ENCODE results near the gene GPN1. TPM values are rescaled to one million over a fixed set of nuclear protein-coding genes. Genes with fewer than 3 reads are reported as not detected.

The GPN1 gene
- total RNA-seq, 1 donor from 2014 or later, result 63.9 TPM

DNA sequence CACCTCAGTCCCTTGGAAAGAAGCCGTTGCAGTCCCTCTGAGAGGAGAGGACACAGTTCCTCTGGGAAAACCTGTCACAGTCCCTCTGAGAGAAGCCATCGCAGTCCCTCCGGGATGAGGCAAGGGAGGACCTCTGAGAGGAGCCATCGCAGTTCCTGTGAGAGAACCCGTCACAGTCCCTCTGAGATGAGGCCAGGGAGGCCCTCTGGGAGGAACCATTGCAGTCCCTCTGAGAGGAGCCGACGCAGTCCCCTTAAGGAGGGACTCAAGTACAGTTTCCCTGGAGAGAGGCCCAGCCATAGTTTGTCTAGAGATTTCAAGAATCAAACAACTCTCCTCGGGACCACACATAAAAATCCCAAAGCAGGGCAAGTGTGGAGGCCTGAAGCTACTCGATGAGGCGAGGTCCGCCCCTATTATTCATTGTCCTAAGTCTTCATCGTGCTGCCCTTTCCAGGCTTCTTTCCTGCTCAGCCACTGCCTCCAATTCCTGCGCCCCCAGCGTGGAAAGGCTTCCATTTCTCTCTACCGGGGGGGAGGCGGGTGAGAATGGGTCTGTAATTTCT lies 46.6 kb upstream of the GPN1 start:
- peaks cover 3% of the 10 kb centered on the region for H3K9me3 ChIP-seq (ENCODE audit: insufficient read depth, low read depth, low read length)
- peaks cover 13% of the 10 kb centered on the region for H3K36me3 Mint-ChIP-seq (ENCODE audit: low read depth, unreplicated experiment)
- H3K4me2 ChIP-seq (ENCODE audit: low read length), result peak overlapping the region; percentile 97
- no peak for TF ChIP-seq EZH2 (IDR thresholded peaks at IDR 0.05; ENCODE audit: insufficient read depth, low read length)
- TF ChIP-seq, protein P1, sequence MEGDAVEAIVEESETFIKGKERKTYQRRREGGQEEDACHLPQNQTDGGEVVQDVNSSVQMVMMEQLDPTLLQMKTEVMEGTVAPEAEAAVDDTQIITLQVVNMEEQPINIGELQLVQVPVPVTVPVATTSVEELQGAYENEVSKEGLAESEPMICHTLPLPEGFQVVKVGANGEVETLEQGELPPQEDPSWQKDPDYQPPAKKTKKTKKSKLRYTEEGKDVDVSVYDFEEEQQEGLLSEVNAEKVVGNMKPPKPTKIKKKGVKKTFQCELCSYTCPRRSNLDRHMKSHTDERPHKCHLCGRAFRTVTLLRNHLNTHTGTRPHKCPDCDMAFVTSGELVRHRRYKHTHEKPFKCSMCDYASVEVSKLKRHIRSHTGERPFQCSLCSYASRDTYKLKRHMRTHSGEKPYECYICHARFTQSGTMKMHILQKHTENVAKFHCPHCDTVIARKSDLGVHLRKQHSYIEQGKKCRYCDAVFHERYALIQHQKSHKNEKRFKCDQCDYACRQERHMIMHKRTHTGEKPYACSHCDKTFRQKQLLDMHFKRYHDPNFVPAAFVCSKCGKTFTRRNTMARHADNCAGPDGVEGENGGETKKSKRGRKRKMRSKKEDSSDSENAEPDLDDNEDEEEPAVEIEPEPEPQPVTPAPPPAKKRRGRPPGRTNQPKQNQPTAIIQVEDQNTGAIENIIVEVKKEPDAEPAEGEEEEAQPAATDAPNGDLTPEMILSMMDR (IDR thresholded peaks at IDR 0.05; ENCODE audit: insufficient read depth, low read depth, low read length), result no peak
- FAIRE-seq, result no peak
- peak overlapping the region; percentile 85 for H3K4me3 ChIP-seq (ENCODE audit: insufficient read depth, low read depth, low read length)
- DNase-seq (ENCODE audit: low read depth), result no peak
- peaks cover 29% of the 10 kb centered on the region for H4K20me1 ChIP-seq (ENCODE audit: insufficient read depth, low read length)
- no peaks in the 10 kb centered on the region for H3K27me3 ChIP-seq (ENCODE audit: insufficient read depth, low read length)
- H3K9ac ChIP-seq (ENCODE audit: low read length), result peak overlapping the region; percentile 44
- peak overlapping the region; percentile 15 for H3K27ac ChIP-seq (ENCODE audit: low read depth, low read length)
- peak overlapping the region; percentile 95 for H3K4me3 Mint-ChIP-seq (ENCODE audit: unreplicated experiment)
- H3K4me1 Mint-ChIP-seq (ENCODE audit: low read depth, unreplicated experiment), result peaks cover 12% of the 10 kb centered on the region
- peak overlapping the region; percentile 85 for H2AFZ ChIP-seq (ENCODE audit: low read depth, low read length)
- peaks cover 44% of the 10 kb centered on the region for H3K79me2 ChIP-seq (ENCODE audit: insufficient read depth, low read length)
- peaks cover 8% of the 10 kb centered on the region for H3K27me3 Mint-ChIP-seq (ENCODE audit: low read depth, unreplicated experiment)
- H3K4me1 ChIP-seq (ENCODE audit: insufficient read depth, low read length), result peaks cover 15% of the 10 kb centered on the region
- H3K27ac Mint-ChIP-seq (ENCODE audit: unreplicated experiment), result peak overlapping the region; percentile 88
- no peaks in the 10 kb centered on the region for H3K36me3 ChIP-seq (ENCODE audit: insufficient read depth, low read length)
- peaks cover 38% of the 10 kb centered on the region for H3K9me3 Mint-ChIP-seq (ENCODE audit: unreplicated experiment)

DNA sequence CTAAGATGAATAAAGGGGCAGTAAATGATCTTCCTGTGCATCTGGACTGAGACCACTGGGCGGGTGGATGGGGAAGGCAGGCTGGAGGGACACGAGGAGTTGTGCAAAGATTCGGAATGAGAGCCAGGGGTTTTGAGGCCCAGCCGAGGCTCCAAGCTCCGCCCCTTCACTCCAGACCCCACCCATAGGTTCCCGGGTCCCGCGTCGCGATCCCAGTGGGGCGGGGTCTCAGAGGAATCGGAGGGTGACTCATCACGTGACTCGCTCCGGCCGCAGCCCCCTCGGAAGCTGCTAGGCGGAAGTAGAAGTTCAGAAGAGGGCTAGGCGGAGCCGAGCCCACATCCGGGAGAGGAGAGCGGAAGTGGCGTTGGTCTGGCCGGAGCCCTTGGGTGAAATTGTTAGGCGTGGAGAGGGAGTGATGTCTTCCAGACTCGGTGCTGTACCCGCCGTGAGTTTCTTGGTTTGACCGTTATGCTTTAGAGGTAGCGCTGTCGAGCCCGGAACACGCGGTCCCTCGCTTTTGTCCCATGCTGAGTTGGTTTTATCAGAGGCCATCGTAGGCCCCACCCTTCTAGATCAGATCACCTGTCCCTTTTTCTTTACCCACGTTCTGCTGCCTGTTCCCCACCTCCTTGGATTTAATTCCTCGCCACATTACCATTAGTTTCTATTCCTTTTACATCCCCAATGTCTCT lies 46.0 kb upstream of the GPN1 start, which contains the start of gene ZNF512:
ZNF512 (plus strand) TSS at position 348 of the 695 bp plus-strand sequence; CDS start at position 419, 71 bp downstream.
- H3K27ac ChIP-seq (ENCODE audit: low read depth, low read length), result peak within 1 kb of the TSS; percentile 66

More for the DNA sequence above, 46.0 kb upstream of the GPN1 start, which contains the start of gene ZNF512:
- DNase-seq (ENCODE audit: low read depth), result peak; percentile 87
- FAIRE-seq, result no peak
- peak within 1 kb of the TSS; percentile 85 for H3K4me3 ChIP-seq (ENCODE audit: insufficient read depth, low read depth, low read length)
- no peaks in the 10 kb centered on the region for H3K27me3 ChIP-seq (ENCODE audit: insufficient read depth, low read length)
- Mint-ChIP-seq H3K4me1 (ENCODE audit: low read depth, unreplicated experiment) (peaks cover 12% of the 10 kb centered on the region), H3K9me3 (ENCODE audit: unreplicated experiment) (peaks cover 31% of the 10 kb centered on the region), H3K27ac (ENCODE audit: unreplicated experiment) (peak within 1 kb of the TSS; percentile 88), H3K4me3 (ENCODE audit: unreplicated experiment) (peak within 1 kb of the TSS; percentile 95), H3K27me3 (ENCODE audit: low read depth, unreplicated experiment) (peaks cover 3% of the 10 kb centered on the region), H3K36me3 (ENCODE audit: low read depth, unreplicated experiment) (peaks cover 7% of the 10 kb centered on the region)
- H4K20me1 ChIP-seq (ENCODE audit: insufficient read depth, low read length), result peaks cover 35% of the 10 kb centered on the region
- TF ChIP-seq, protein P1 (IDR thresholded peaks at IDR 0.05; ENCODE audit: insufficient read depth, low read depth, low read length), result peak; percentile 8
- no peak for TF ChIP-seq EZH2 (IDR thresholded peaks at IDR 0.05; ENCODE audit: insufficient read depth, low read length)
- H3K4me2 ChIP-seq (ENCODE audit: low read length), result peak within 1 kb of the TSS; percentile 97
- peak within 1 kb of the TSS; percentile 85 for H2AFZ ChIP-seq (ENCODE audit: low read depth, low read length)
- peaks cover 50% of the 10 kb centered on the region for H3K79me2 ChIP-seq (ENCODE audit: insufficient read depth, low read length)
- H3K4me1 ChIP-seq (ENCODE audit: insufficient read depth, low read length), result peaks cover 16% of the 10 kb centered on the region
- H3K9me3 ChIP-seq (ENCODE audit: insufficient read depth, low read depth, low read length), result no peaks in the 10 kb centered on the region
- peak within 1 kb of the TSS; percentile 90 for H3K9ac ChIP-seq (ENCODE audit: low read length)
- no peaks in the 10 kb centered on the region for H3K36me3 ChIP-seq (ENCODE audit: insufficient read depth, low read length)
